GM12878 (cell line): Measurements from ENCODE around the gene OTULINL. TPM values are rescaled to one million over a fixed set of nuclear protein-coding genes. Genes with fewer than 3 reads are reported as not detected.

Experiments
- ATAC-seq: fragments of 200-7000 bp; cut with Tn5 transposase; 3 replicates; pipeline ENCODE4 v1.9.1; 2020; ENCODE audit warnings: mild to moderate bottlenecking, moderate library complexity
- BruUV-seq: library from RNA; stranded (reverse); fragments of 400-500 nt; replicated peaks from 2 replicates; lab custom pipeline; 2021; lab: Mats Ljungman, UMichigan
- CTCF ChIA-PET: fragments of 300-600 bp; sonication (Branson Sonifier 250); formaldehyde crosslinking; extraction: SDS; loops from one replicate; lab custom pipeline; 2021; ENCODE audit warnings: inconsistent platforms; lab: Yijun Ruan, JAX
- POLR2A ChIA-PET: fragments of 350-600 bp; formaldehyde crosslinking; extraction: SDS; loops from one replicate; lab custom pipeline; 2021; ENCODE audit warnings: inconsistent platforms; lab: Charles Lee
- RAD21 ChIA-PET: fragments of 300-600 bp; sonication (Branson Sonifier 250); formaldehyde crosslinking; loops from one replicate; lab custom pipeline; 2023; ENCODE audit warnings: antibody characterized with exemption; ENCODE audit not compliant: unreplicated experiment; lab: Charles Lee
- SMC1A ChIA-PET: fragments of 300-600 bp; sonication (Branson Sonifier 250); formaldehyde crosslinking; loops from one replicate; lab custom pipeline; 2023; ENCODE audit not compliant: unreplicated experiment, uncharacterized antibody; lab: Charles Lee
- DNase-seq: peaks from one replicate; pipeline ENCODE4 v3.0.0-alpha.2; 2011; ENCODE audit warnings: low read depth, low spot score
- FAIRE-seq: peaks from 3 replicates; lab custom pipeline; 2011; peaks lifted over from hg19 to GRCh38; lab: Jason Lieb, UNC
- H2AFZ ChIP-seq: 2 replicates; pipeline ENCODE4 v1.6.0; 2011; ENCODE audit warnings: low read depth, low read length, control low read depth; ENCODE audit not compliant: control insufficient read depth
- H3K27ac ChIP-seq: 2 replicates; pipeline ENCODE4 v1.5.1; 2011; ENCODE audit warnings: control low read depth; ENCODE audit not compliant: control insufficient read depth, insufficient read depth
- H3K27me3 ChIP-seq, 2 experiments: replicated peaks in 1 of 2; 2 replicates each; pipeline versions ENCODE4 v1.6.0 to v1.6.1; 2011; ENCODE audit warnings: low read length in 1 of 2; ENCODE audit not compliant: control insufficient read depth in 2 of 2, insufficient read depth in 2 of 2
- H3K36me3 ChIP-seq, 2 experiments: 2 replicates each; pipeline ENCODE4 v1.5.1; 2011; ENCODE audit warnings: low read length in 1 of 2; ENCODE audit not compliant: control insufficient read depth in 2 of 2, insufficient read depth in 2 of 2
- H3K4me1 ChIP-seq: 2 replicates; pipeline ENCODE4 v1.6.1; 2011; ENCODE audit warnings: mild to moderate bottlenecking, low read length, moderate library complexity, mixed read lengths; ENCODE audit not compliant: control insufficient read depth, insufficient read depth
- H3K4me2 ChIP-seq: 2 replicates; pipeline ENCODE4 v1.6.0; 2011; ENCODE audit warnings: control low read depth; ENCODE audit not compliant: control insufficient read depth, insufficient read depth
- H3K4me3 ChIP-seq: fragments of 200-600 bp; sonication (generic); 2 replicates; pipeline ENCODE4 v1.5.1; 2016
- H3K79me2 ChIP-seq: 2 replicates; pipeline ENCODE4 v1.6.0; 2011; ENCODE audit warnings: low read length; ENCODE audit not compliant: control insufficient read depth, insufficient read depth
- H3K9ac ChIP-seq: 2 replicates; pipeline ENCODE4 v1.8.0; 2011; ENCODE audit warnings: low read length, control low read depth, mixed read lengths; ENCODE audit not compliant: control insufficient read depth, insufficient read depth
- H3K9me3 ChIP-seq: replicated peaks from 3 replicates; pipeline ENCODE4 v1.5.1; 2011; ENCODE audit warnings: mild to moderate bottlenecking, low read length; ENCODE audit not compliant: control insufficient read depth, insufficient read depth
- H4K20me1 ChIP-seq: 2 replicates; pipeline ENCODE4 v1.6.0; 2011; ENCODE audit not compliant: control insufficient read depth, insufficient read depth
- BHLHE40 ChIP-seq, 2 experiments: fragments of 450-650 bp in 1 of 2; IDR thresholded peaks; 2 replicates each; pipeline ENCODE4 v1.6.1; 2011 to 2017; ENCODE audit warnings: low read depth in 2 of 2, borderline replicate concordance in 1 of 2, improper control_type of control experiment in 1 of 2, low read length in 1 of 2, mild to moderate bottlenecking in 1 of 2
- CBFB ChIP-seq: IDR thresholded peaks from 2 replicates; pipeline ENCODE4 v1.6.1; 2016; ENCODE audit warnings: antibody characterized with exemption, low read depth
- FOS ChIP-seq: IDR thresholded peaks from 3 replicates; pipeline ENCODE4 v1.6.1; 2011; ENCODE audit warnings: borderline replicate concordance; ENCODE audit not compliant: insufficient read length; ENCODE audit errors: extremely low read depth
- JUND ChIP-seq: IDR thresholded peaks from 2 replicates; pipeline ENCODE4 v1.6.1; 2012; ENCODE audit warnings: low read depth, mild to moderate bottlenecking, low read length, improper control_type of control experiment, moderate library complexity
- KLF5 ChIP-seq: fragments of 450-650 bp; IDR thresholded peaks from 2 replicates; pipeline ENCODE4 v1.6.1; 2014; ENCODE audit warnings: mild to moderate bottlenecking; ENCODE audit not compliant: partially characterized antibody
- MLLT1 ChIP-seq: fragments of 450-650 bp; IDR thresholded peaks from 2 replicates; pipeline ENCODE4 v1.6.1; 2016; ENCODE audit warnings: mild to moderate bottlenecking
- MTA2 ChIP-seq: fragments of 450-650 bp; IDR thresholded peaks from 2 replicates; pipeline ENCODE4 v1.6.1; 2016; ENCODE audit warnings: low read depth, mild to moderate bottlenecking, moderate library complexity
- NR2C2 ChIP-seq: IDR thresholded peaks from 2 replicates; pipeline ENCODE4 v1.6.1; 2011; ENCODE audit warnings: borderline replicate concordance, low read depth; ENCODE audit not compliant: control insufficient read depth, insufficient read length
- PAX8 ChIP-seq: fragments of 450-650 bp; IDR thresholded peaks from 2 replicates; pipeline ENCODE4 v1.6.1; 2017; ENCODE audit warnings: mild to moderate bottlenecking, moderate library complexity
- POLR2AphosphoS2 ChIP-seq: IDR thresholded peaks from 2 replicates; pipeline ENCODE4 v1.6.1; 2011; ENCODE audit warnings: low read depth, mild to moderate bottlenecking, low read length, improper control_type of control experiment, moderate library complexity
- PRDM15 ChIP-seq: fragments of 450-650 bp; formaldehyde crosslinking; IDR thresholded peaks from 2 replicates; pipeline ENCODE4 v1.4.0; 2020; ENCODE audit warnings: mild to moderate bottlenecking, moderate library complexity
- RAD51 ChIP-seq: fragments of 450-650 bp; IDR thresholded peaks from 2 replicates; pipeline ENCODE4 v1.6.1; 2016; ENCODE audit warnings: moderate library complexity, mild to moderate bottlenecking, inconsistent platforms
- ZBTB11 ChIP-seq: fragments of 450-650 bp; formaldehyde crosslinking; IDR thresholded peaks from 2 replicates; pipeline ENCODE4 v1.5.0; 2022; ENCODE audit warnings: mild to moderate bottlenecking, missing genetic modification characterization
- ZNF217 ChIP-seq: fragments of 450-650 bp; IDR thresholded peaks from 2 replicates; pipeline ENCODE4 v1.6.1; 2017; ENCODE audit warnings: antibody characterized with exemption, mild to moderate bottlenecking
- ZNF24 ChIP-seq: fragments of 450-650 bp; IDR thresholded peaks from 2 replicates; pipeline ENCODE4 v1.6.1; 2017; ENCODE audit warnings: antibody characterized with exemption, mild to moderate bottlenecking
- WGBS: methylation state at CpG from one replicate; pipeline ENCODE4 v1.1.6; 2016; ENCODE audit warnings: low lambda C conversion rate; ENCODE audit not compliant: insufficient replicate concordance, insufficient coverage; ENCODE audit errors: missing lambda C conversion rate; 5-methylcytosine and 5-hydroxymethylcytosine counted together
- in situ Hi-C: fragments of 300-500 bp; cut with MboI; formaldehyde crosslinking; loops from 9 replicates; pipeline ENCODE4 v1.14.3; 2018; ENCODE audit warnings: mixed read lengths
- intact Hi-C: fragments of 100-400 bp; cut with micrococcal nuclease; formaldehyde crosslinking; loops from one replicate; pipeline ENCODE4 v1.14.2; 2022; ENCODE audit not compliant: unreplicated experiment
- polyA plus RNA-seq, 11 experiments: library from polyadenylated mRNA; depleted of rRNA in 4 of 11; unstranded in 6 of 11; stranded (reverse) in 5 of 11; fragments of >200 nt; fragmentation: Nextera tagmentation in 4 of 11; fragmentation: Illumina TruSeq in 1 of 11; extraction: Ambion mirVana in 4 of 11; extraction: Trizol in 1 of 11; gene quantifications; 1 replicate in 1 of 11; 2 replicates in 10 of 11; pipeline versions ENCODE4 v1.2.1 to v1.2.3, GENCODE V29; 2011 to 2016; ENCODE audit warnings: inconsistent platforms in 2 of 11, missing spikeins in 2 of 11, low read depth in 1 of 11
- total RNA-seq, 4 experiments: library from RNA; depleted of rRNA in 3 of 4; stranded (reverse); fragments of >200 nt in 3 of 4; fragmentation: Illumina TruSeq in 1 of 4; extraction: Trizol in 1 of 4; gene quantifications; 2 replicates each; pipeline versions ENCODE4 v1.2.1 to v1.2.3, GENCODE V29; 2013 to 2021

OTULINL gene
- total and polyA plus RNA-seq, 10 of the 15 experiments (the other 5 are each of a cell fraction or from before 2014, with no cell fraction given): 0.60 to 4.7 (median 1.8) TPM

- no peak overlapping the region for H3K9ac ChIP-seq
- peaks cover 2% of the 10 kb centered on the region; the same call in 1 of the 3 replicates for H3K9me3 ChIP-seq
- intact Hi-C loops: no loop called here
- H2AFZ ChIP-seq: no peak overlapping the region
- DNase-seq (no peak), FAIRE-seq (no peak), ATAC-seq (no peak)
- ChIA-PET SMC1A (no interaction called here), RAD21 (no interaction called here), CTCF (no interaction called here), POLR2A (no interaction called here)
- BruUV-seq: no TSS peak
- peaks cover 0 to 8% of the 10 kb centered on the region in 2 experiments; a peak in 1 of 4 replicates for H3K27me3 ChIP-seq
- no peak overlapping the region for H3K27ac ChIP-seq
- 0% methylated on average over 2 of the region's 2 CpGs for WGBS
- no peaks in the 10 kb centered on the region for H4K20me1 ChIP-seq
- no peaks in the 10 kb centered on the region; the same call in 1 of the 2 replicates for H3K4me1 ChIP-seq
- TF ChIP-seq MLLT1: no peak
- no peak for TF ChIP-seq CBFB
- TF ChIP-seq ZNF24: no peak
- TF ChIP-seq FOS: no peak
- TF ChIP-seq POLR2AphosphoS2: no peak
- no peak for TF ChIP-seq BHLHE40 (IDR thresholded peaks at IDR 0.05; ENCODE audit: borderline replicate concordance in 1 of 2, low read depth in 2 of 2, low read length in 1 of 2)
- TF ChIP-seq ZBTB11 (CRISPR knock-in tag): no peak
- TF ChIP-seq KLF5: no peak
- no peak for TF ChIP-seq PRDM15 (CRISPR knock-in tag)
- TF ChIP-seq MTA2: no peak
- no peak for TF ChIP-seq RAD51
- TF ChIP-seq ZNF217: no peak
- TF ChIP-seq NR2C2: no peak
- TF ChIP-seq JUND: no peak
- TF ChIP-seq PAX8: no peak
- no peaks in the 10 kb centered on the region for H3K79me2 ChIP-seq
- no peaks in the 10 kb centered on the region for H3K36me3 ChIP-seq
- H3K4me2 ChIP-seq: no peak overlapping the region
- in situ Hi-C loops: no loop called here
- no peak overlapping the region for H3K4me3 ChIP-seq
Observed at GRCh38 chr5:14556015-14556414, 25.6 kb upstream of the OTULINL start.
